Activated CD4-positive, alpha-beta T cell treated with anti-CD3 and anti-CD28 coated beads for 48 hours (primary cell): ENCODE results near the gene CLSTN2.
A peak's percentile ranks its signal among the peaks of the same experiment; 100 is the strongest.

Source experiments
- DNase-seq: peaks from one replicate; pipeline ENCODE4 v3.0.0-alpha.2; 2020

CLSTN2 gene

DNA sequence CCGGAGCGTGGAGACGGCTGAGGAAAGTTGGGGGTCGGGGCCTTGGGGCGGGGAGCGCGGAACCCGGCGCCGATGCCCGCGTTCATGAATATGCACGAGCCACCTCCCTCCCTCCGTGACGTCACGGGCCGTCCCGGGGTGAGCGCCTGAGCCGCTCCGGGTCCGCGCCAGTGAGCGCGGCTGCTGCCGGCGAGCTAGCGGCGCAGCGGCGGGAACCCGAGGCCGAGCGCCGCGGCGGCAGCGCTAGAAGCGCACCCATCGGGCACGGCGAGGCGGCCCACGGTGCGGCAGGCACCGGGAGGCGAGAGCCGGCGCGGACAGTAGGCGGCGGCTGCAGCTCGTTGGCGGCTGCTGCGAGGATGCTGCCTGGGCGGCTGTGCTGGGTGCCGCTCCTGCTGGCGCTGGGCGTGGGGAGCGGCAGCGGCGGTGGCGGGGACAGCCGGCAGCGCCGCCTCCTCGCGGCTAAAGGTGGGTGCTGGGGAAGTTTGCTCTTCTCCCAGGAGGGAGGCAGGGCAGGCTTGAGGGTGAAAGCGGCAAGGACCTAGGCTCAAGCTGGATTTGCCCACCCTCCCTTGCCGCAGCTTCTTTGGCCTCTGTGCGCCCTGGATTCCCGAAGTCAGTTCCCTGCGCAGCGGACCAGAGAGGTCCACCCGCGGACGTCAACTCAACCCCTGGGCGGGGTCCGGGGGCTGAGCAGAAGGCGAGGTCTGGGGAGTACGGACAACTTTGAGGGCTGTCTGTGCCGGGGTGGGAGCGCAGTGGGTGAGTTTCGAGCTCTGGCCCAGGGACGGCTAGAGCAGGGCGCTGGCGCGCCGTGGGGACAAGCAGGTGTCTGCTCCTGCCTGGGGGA is at the start of gene CLSTN2:
TSS of gene CLSTN2 (plus strand) at position 170 of the 850 bp plus-strand sequence.
- peak; percentile 56 for DNase-seq

DNA sequence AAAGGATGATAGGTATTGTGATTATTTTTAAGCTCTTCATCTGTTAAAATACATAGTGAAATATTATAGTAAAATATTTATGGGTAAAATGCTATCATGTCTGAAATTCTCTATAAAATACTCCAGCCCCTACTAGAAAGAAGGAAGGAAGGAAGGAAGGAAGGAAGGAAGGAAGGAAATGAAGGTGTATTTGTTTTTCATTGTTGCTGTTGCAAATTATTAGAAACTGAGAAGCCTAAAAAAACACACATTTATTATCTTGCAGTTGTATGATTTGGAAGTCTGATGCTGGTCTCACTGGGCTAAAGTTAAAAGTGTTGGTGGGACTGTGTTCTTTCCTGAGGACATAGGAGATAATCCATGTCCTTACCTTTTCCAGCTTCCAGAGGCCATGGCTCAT is 47.6 kb upstream of the CLSTN2 start:
- no peak for DNase-seq

DNA sequence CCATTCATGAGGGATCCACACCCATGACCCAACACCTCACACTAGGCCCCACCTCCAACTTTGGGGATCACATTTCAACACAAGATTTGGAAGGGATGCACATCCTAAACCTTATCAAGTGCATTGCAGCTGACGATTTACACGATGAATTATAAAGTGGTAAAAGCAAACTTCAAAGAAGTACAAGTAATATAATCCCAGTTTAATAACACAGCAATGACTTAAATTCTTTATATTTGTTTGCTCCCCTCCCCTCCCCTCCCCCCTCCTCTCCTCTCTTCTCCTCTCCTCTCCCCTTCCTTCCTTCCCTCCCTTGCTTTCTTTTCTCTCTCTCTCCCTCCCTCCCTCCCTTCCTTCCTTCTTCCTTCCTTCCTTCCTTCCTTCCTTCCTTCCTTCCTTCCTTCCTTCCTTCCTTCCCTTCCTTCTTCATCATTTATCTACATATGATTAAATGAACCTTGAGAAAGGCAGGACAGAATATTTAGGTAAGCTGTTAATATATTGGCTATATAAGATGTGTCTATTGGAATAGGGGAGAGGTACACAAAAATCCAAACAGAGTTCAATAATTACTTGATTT is 46.3 kb upstream of the CLSTN2 start:
- no peak for DNase-seq

DNA sequence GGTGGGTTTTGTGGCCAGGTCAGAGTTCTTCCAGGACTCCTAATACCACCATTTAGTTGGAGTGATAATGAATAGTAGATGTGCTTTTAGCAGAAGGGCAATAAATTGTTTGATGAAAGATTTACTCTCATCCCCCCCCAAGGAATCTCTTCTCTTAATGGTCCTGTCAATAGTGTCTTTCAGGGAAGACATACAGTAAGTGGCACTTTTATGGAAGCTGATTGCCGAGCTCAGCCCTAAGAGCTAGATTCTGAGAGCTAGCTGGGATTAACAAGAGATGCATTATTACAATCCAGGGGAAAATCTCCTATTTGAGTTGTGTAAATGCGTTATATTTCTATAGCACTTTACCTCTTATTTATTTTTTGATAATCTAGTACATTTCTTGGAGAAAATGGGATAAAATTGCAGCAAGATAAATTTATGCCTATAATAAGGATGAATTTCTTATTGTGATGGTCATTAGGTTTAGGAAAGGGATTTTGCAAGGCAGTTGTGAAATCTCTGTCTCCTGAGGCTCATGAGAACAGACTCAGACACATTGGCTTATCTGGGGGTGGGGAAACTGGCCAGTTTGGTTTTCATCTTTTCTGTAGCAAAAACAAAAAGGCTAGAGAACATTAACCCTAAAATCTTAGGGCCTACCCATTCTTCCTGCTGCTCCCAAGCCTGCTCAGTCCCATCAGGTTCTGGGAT is 41.6 kb upstream of the CLSTN2 start:
- DNase-seq = no peak

DNA sequence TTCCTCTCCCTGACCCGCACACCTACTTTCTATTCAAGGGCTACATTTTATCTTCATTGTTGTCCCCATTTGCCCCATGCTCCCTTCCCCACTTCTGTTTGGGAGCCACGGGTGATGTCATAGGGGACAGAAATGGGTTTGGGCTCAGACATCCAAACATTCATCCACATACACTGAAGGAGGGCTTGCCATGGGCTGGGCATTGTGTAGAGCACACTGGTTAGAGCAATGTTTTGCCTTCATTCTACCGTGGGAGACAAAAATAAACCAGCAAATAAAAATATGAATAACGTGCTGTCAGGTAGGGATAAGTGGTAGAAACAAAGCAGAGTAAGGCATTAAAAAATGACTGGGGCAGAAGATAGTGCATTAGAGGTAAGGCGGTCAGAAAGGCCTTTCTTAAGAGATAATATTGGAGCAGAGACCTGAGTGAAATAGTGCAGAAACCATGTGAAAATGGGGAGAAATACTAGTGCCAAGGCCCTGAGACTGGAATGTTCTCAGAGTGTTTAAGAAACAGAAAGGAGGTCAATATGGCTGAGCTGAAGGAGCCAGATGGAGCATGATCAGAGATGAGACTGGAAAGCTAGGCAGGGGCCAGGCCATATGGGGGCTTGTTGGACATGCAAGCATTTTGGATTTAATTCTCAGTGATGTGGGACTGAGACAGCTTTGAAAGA is 40.9 kb upstream of the CLSTN2 start:
- DNase-seq = no peak

DNA sequence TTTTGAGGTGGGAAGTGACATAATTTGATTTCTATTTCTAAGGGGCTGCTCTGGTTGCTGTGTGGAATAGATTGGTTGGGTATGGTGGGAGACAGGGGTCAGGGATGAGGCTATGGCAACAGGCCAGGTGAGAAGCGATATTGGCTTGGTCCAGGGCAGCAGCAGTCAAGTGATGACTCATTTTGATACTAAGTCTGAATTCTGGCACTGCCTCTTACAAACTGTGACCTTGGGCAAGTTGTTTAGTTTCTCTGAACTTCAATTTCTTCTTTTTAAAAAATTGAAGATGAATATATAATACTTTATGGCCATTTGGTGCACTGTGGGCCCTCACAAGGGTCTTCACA is 40.4 kb upstream of the CLSTN2 start:
- no peak for DNase-seq

DNA sequence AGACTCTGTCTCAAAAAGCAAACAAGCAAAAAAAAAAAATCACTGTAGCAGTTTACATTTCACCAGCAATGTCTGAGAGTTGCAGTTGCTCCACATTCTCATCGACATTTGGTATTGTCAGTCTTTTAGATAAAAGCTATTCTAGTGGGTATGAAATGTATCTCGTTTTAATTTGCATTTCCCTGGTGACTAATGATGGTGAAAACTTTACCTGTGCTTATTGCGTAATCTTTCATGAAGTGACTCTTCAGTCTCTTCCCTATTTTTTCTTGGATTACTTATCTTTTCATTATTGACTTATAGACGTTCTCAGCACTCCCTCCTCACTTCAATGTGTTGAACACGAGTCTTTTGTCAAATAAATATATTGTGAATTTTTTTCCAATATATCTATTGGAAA is 37.2 kb upstream of the CLSTN2 start:
- DNase-seq = no peak

DNA sequence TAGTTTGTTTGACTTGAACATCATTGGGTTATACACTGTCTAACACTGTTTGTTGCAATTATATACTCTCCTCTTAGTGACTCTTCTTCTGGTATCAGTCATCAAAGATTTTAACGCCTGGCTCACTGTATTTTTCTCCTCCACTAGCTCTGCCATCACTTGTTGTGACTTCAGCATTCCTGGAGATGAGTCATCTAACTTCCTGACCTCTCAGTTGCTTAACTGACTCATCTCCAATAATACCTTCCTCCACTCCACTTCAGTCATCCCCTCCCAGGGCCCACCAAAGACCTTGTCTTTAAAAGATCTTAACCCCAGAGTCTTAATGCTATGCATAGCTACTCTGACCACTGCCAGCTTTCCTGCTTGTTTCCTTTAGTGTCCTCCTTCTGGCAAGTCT is 28.6 kb upstream of the CLSTN2 start:
- no peak for DNase-seq

DNA sequence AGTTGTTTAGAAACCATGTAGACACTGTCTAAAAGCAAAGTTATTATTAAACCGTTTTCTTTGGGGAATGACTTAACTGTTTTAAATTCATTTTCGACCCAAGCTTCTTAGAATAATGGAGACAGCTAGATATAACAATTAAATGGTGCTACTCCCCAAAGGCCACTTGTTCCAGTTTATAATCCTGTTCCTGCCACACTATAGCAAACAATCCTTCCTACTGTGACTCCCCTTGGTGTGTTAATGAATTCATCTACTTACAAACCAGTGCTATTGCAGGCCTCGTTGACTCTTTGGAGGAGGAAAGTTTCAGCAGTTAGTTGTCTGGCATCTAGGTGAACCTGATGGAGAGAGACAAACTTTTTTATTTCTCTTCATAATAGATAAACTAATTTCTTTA is 25.2 kb upstream of the CLSTN2 start:
- no peak for DNase-seq

DNA sequence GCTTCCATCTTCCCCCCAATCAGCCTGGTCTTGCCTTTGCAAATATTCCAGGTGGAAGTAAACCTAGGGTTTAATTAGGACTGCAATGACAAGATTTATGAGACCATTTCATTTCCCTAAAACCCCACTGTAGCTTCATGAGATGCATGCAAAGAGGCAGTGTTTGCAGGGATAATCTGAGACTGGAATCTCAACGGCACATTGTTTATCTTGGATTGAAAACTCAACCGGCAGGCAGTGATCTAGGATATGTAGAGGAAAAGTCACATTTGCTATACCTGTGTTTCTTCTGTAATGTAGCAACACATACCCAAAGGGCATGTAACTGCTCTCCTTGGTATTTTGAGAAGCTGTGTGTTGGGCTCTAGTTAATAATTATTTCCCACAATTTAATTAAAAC is 18.7 kb upstream of the CLSTN2 start:
- no peak for DNase-seq

DNA sequence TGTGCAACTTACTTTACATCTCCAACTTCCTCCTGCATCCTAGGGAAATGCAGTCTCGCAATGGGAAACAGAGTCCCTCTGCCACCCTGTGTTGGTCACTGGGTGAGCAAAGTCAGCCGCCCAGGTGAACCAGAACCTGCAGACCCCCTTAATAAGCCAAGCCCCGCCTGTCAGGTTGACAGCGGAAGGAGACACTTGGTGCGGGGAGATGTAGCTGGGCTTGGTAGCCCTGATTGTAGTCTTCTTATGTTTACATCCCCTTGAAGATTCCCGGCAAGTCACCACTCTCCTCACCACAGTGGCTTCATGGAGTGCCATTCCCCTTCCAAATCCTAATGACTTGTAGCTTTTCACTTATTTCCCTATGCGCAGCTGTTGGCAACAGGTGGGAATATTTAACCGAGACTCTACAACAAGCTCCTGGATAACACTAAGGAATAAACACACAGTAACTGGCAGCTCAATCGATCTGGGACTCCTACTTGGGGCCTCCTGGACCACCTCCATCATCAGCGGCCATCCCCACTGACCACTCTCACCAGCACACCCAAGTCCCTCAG is 17.7 kb upstream of the CLSTN2 start:
- DNase-seq = no peak

DNA sequence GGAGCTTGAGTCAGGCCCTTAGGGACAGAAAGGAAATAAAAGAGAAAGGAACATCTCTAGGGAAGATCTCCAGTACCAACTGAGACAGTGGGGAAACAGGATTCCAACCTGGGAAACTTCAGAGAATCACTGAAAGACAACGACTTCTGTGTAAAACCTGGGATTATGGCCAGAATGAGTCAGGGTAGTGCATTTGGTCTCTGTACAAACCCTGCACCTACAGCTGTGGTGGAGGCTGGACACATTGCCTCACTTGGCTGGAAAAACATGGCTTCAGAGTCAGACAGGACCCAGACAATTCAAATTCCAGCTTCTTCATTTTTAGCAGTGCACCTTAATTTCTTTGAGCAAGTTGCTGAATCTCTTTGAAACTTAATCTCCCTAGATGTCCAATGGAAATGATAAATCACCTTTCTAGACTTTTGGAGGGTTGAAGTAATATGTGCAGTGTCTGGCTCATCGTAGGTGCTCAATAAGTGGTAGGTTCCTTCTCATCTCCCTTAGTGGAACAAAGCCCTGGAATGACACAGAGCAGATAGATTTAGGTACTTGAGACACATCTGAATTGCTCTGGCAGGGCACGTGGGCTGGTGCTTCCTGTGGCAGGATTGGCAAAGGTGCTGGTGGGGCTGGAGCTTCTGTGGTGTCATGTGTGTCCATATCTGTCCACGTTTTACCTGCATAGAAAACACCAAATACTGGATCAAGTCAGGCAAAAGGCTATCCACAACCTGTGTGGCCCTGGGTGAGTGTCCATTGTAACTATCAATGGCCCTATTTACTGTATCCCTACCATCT is 6.1 kb upstream of the CLSTN2 start:
- DNase-seq = no peak

DNA sequence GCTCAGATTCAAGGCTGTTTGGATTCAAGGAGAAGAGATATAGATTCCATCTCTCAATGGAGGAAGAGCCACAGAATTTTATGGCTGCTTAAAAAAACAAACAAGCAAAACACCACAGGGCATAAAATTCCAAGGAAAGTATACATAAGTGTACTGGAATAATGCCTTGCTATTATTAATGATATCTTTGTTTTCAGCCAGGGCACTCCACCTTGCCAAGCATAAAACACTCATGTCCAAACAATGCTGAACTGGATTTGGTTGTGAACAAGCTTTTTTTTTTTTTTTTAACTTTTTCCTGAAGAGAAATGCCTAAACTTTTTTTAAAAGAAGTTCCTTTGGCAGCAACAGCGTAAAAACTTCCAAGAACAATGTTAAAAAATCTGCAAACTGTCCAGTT is 4.8 kb upstream of the CLSTN2 start:
- DNase-seq = no peak

DNA sequence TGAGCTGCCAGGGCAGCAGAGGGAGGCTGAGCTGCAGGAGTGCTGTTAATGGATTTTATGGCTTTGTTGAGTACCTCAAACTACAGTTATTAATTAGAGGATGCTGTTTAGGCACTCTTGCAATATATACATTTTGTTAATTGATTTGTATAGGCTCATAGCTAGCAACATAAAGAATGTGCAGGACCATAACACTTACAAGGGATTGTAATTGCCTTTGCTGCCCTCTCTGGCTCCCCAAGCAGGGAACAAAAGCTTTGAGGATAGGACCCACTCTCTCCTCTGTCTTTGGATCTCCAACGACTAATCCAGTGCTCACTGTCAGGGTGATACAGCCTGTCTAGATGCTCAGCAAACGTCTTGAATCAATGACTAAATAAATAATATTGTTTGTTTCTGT is 1.2 kb upstream of the CLSTN2 start:
- no peak for DNase-seq

DNA sequence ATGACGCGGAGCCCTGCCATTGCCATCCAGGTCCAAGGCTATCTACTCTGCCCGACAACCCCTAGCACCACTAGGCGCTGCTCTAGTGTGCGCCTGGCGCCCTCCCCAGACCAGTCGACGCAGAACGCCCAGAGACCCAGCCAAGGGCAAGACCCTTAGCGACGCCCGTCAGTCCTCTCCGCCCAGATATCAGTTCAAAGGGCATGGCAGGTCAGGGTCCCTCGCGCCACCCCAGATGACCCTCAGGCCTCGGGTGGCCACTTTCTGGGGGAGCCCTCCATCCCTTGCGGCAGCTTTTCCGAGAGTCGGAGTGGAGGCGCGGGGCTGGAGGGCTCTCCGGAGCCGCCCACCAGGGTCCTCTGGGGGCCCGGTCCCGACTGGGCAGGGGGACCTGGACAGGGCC is 371 bp upstream of the CLSTN2 start:
- peak; percentile 16 for DNase-seq

DNA sequence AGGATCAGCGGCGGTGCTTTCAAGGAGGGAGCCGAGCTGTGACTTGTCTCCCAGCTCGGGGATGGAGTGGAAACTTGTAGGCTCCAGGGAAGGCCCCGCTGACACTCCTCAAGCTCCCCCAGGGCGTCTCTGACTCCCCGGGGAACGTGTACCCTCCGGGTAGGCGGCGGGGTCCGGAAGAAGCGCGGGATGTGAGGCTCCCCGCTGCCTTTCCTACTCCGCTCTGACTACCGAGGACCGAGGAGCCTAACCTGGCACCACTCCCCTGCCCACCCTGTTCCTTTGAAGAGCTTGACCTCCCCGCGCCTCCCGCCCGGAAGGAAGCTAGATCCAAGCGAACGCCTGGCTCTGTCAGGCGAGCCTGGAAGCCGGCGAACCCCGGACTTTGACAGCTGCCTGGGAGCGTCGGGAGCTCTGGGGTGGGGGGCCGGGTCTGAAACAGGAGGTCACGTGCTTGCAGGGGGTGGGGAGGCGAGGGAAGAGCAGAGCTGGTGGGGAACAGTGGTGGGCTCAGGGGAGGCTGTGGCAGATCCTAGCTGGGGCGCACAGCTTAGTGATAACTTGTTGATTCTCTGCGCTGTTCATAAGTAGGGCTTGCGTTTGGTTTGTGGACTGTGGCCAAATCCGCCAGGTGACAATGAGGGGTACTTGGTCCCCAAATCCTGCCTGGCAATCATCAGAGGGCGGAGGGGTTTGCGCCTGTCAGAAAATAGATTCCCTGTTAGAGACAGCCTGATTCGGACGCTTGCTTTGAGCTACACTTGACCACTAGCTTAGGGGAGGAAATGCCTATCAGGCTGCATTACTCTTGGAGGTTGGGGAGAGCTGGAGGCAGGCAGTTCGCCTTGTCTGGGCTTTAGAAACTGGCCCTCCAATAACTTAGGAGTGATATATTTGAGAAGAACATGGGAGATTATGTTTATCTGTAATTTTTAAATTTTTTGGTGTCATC is 1.2 kb downstream of the CLSTN2 start:
- no peak for DNase-seq

DNA sequence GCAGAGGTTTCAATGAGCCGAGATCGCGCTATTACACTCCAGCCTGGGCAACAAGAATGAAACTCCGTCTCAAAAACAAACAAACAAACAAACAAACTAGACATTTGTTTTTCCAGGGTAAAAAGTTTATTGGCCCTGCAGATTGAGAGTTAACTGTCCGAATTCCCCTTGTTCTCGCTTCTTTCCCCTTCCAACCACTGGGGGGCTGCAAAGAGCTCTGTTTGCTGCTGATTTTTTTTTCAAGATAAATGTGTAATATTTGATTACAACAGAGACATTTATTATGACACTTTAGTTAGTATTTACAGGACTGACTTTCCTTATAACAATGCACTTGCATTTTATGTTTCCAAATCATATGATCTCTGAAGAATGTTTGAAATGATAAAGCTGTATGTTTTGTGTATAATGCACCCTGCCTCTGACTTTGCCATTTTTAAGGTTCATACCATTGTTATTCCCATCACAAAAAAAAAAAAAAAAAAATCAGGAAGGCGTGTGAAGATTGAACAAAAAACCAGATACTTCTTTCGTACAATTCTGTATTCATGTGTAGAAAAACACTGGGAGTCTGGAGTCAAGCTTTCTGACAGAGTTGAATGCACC is 2.8 kb downstream of the CLSTN2 start:
- peak; percentile 31 for DNase-seq

DNA sequence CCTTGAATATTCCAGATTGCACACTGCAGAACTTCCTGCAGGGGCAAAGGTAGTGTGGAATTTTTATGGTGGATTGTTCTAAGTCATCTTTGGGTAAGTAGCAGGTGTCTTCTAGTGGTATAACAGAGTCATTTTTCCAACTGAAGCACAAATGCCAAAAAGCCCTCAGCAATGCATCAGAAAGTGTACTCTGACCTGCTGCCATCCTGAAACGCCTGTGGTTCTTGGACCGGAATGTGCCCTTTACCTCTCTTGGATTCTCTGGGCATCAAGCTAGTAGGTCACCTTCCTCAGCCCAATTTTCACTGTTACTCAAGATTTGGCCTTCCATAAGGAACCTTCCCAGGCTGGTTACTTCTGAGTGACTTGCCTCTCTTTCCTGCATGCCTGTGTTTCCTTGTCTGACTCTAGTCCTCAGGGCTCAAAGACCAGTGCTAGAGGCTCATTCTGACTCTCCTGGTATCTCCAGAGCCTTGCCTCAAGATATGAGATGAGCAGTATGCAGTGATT is 4.8 kb downstream of the CLSTN2 start:
- no peak for DNase-seq

DNA sequence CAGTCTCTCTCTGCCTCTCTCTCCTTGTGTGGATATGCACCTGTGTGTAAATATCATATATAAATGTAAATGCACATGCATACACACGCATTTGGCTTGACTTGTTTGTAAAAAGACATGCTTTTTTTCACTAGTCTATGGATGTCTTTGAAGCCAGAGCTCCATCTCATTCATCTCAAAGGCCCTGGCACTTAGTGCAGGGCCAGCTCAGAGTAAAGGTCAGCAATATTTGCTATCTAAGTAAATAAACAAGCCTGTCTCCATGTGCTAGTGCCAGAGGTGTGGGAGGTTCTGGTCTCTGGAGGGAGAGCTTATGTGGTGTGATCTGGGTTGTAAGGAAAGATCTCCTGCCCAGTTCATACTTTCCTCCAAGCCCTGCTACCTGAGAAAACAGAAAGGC is 5.6 kb downstream of the CLSTN2 start:
- DNase-seq = no peak

DNA sequence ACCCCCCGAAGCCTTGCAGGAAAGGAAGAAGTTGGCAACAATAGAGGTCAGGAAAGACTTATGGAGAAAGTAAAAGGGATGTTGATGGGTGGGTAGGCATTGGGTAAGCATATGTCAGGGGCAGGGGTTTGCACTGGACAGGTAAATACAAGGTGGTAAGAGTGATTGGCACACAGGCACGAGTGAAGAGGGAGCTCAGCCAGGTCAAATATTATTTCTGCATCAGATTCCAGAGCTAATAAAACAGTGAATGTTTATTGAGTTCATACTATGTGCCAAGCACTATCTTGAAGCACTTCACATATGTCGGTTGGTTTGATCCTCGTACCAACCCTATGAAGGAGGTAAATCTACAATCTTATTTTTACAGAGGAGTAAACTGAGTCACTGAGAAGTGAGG is 6.6 kb downstream of the CLSTN2 start:
- DNase-seq = no peak
